GM10847 (cell line): ENCODE data around the gene ADGRL3.

Source experiments
- POLR2A ChIP-seq: IDR thresholded peaks from 2 replicates; pipeline ENCODE4 v1.6.1; 2011; ENCODE audit not compliant: insufficient read length; ENCODE audit errors: extremely low read depth

Gene ADGRL3

DNA sequence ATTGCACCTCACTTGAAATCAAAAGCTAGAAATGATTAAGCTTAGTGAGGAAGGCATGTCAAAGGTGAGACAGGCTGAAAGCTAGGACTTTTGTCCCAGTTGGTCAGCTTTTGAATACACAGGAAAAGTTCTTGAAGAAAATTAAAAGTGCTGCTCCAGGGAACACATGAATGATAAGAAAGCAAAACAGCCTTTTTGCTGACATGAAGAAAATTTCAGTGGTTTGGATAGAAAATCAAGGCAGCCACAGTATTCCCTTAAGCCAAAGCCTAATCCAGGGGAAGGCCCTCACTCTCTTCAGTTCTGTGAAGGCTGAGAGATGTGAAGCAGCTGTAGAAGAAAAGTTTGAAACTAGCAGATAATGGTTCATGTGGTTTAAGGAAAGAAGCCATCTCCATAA lies 150.8 kb downstream of the ADGRL3 start:
- TF ChIP-seq POLR2A: no peak

DNA sequence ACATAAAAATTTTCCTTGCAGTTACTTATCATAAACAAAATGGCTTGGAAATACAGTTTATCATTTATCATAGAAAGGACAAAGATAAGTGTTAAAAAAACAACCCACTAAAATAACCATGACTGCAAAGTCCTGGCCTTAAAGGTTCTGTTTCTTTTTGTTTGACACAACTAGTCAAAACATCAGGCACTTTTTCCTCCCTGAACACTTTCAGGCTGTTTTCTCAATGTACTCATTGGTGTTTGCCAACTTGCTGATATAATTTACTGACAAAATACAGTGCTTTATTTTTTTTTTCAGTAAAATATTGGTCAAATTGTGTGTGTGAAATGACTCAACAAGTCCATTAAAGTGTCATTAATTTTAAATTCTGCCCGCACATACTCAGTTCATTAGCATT lies 156.6 kb downstream of the ADGRL3 start:
- no peak for TF ChIP-seq POLR2A

DNA sequence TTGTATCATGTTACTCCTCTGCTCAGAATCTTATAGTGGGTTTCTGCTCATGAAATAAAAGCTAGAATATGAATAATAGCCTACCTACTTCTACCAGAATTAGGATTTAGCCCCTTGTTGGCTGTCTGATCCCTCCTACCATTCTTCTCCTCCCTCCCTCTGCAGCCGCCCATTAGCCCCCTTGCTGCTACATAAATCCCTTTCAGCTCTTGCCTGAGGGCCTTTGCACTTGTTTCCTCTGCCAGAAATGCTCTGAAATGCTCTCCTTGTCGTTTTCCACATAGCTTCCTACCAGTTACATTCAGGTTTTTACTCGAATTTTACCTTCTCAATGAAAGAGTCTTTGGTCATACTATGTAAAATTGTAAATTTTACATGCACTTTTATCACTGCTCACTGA lies 159.2 kb downstream of the ADGRL3 start:
- TF ChIP-seq POLR2A: no peak

DNA sequence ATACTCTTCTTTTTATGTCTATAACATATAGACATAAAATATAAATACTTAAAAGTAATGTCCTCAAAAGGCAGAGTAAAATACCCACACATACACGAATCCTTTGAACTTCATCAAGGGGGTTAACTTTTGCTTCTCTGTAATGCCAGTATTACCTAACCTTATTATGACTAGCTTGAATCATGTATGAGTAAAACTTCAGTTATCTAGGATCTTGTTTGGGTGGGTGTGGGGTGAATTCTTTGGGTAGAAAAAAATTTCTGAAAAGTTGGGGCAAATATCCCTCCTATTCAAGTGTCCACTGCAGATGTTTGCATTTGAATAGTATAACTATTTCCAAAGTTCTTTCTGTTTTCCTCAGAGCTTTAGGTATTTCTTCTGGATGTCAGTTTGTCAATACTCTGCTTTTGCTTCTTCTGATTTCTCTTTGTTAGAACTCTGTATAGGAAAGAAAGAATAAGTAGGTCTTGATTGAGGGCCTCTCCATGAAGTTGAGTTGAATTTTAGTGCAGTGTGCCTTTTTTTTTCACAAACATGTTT lies 173.8 kb downstream of the ADGRL3 start:
- no peak for TF ChIP-seq POLR2A

DNA sequence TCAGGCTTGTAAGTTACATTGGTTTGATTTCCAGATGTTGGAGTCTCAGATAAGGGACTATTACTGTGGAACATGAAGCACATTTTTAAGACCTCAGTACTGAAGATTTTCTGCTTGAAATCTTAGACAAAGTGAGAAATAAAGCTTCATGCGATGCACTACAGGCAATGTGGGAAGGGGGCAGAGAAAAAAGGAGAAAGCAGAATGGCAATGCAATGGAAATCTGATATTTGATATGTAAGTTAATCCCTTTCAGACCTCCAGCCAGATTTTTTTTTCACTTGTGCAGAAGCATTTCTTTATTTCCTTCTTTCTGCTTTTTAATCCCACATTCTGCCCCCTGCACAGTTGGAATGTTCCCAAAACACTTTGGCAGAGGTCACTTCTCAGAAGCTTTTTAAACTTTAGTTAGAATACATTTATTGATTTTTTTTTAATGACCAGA lies 174.3 kb downstream of the ADGRL3 start:
- TF ChIP-seq POLR2A: no peak

DNA sequence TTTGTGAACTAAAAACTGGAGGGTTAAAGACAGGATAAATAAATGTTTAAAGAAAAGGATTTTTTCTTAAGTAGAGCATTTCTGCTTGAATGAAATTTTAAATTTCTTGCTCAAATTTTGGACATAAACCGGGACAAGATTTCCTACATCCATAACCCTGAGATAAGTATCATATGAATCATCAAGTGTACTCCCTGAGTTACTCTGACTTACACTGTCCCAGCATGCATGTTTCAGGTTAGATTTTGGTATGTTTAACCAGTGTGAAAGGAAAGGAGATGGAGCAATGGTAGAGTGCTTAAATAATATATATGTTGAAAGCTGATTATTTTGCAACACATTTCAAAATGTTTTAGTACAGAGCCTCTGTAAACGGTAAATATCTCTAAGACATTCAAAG lies 175.2 kb downstream of the ADGRL3 start:
- no peak for TF ChIP-seq POLR2A

DNA sequence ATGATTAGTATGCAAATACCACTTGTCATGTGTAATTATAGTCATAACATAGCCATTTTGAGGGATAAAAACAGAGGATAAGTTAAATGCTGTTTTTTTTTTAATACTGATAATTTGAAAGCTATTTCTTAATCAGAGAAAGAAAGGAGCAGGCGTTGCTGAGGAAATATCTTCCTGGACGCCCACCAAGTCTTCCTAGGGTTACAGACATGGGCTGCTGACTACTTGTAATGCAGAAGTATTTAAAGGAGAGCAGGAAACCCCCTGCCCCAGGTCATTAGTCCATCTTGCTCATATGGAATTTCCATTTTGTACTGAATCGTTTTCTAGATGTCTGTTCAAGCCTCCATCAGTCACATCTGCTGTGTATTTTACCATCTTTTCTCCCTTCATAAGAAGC lies 176.2 kb downstream of the ADGRL3 start:
- no peak for TF ChIP-seq POLR2A

DNA sequence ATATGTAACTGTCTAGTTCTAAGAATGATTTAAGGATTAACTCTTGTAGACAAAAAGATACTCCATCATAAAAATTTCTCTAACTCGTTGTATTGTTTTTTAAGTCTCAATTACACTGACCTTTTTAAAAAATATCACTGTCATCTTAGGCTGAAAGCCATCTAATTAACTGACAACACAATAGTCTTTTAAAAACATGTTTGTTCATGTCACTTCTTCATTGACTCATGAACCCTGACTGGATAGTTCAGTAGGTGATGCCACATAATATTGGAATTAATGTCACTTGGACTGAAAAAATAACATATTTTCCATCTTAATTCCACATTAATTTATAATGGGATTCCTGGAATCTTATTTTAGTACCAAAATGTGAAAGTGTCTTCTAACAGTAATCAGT lies 179.3 kb downstream of the ADGRL3 start:
- TF ChIP-seq POLR2A: no peak

DNA sequence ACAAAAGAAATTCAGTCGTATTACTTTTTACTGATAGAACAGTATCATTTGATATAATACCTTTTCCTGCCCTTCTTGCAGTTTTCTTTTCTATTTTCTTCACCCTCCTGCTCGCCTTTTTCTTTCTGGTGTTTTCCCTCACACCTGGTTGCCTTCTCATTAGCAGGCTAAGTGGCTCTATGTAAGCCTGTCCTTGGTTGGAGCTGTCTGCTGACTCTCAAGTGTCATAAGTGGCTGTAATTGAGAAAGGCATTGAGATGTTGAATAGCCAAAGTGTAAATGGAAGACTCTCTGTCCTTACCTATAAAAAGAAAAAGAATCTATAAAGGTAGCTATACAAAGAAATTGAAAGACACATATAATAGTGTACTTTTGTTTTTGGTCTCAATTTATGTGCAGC lies 180.7 kb downstream of the ADGRL3 start:
- TF ChIP-seq POLR2A: no peak

DNA sequence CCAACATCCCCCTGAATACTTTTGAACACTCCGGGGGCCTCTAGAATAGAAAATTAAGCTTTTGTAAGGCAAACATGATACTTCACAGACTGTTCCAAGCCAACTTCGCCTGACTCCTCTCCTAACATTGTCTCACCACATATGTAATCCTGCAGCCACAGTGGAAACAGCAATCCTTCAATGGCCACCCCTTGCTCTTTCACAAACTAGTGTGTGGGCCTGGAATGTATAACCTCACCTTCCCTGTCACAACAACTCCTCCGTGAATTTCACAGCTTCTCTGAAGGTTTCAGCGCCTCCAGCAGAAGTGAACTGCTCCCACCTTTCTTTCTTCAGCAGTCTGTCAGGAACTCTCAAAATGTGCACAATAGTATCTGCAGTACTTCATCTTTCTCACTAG lies 185.1 kb downstream of the ADGRL3 start:
- TF ChIP-seq POLR2A: no peak

DNA sequence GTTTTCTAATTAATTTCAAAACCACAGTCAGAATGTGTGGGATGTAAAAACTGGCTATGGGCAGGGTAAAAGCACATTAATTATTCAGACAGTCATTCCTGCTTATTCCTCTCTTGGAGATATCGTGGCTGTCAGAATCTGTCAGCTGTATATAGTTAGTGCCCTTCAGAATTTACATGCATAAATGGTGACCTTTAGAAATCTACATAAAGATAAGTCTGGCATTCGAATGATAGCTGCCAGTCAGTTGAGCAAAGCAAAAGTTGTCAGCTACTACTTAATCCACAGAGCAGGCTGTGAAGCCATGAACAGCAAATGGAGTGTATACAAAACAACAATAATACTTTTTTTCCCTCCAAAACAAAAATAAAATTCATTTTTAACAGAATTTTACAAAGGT lies 189.5 kb downstream of the ADGRL3 start:
- no peak for TF ChIP-seq POLR2A

DNA sequence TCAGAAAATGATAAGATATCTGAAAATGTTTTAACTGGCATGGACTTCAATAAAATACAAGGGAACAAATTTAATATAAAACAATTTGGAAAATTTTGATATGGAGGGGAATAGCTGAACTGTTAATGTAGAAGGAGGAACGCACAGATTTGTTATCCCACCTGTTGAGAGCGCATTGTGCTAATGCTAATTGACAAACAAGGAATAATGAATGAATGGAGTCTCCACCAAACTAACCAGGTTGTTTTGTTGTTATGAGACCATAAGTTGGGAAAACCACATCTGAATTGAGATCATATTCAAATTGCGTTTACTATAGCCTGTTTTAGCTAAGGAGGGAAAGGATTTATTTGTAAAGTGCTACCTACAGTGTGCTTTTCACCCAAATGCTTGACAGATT lies 195.6 kb downstream of the ADGRL3 start:
- TF ChIP-seq POLR2A: no peak

DNA sequence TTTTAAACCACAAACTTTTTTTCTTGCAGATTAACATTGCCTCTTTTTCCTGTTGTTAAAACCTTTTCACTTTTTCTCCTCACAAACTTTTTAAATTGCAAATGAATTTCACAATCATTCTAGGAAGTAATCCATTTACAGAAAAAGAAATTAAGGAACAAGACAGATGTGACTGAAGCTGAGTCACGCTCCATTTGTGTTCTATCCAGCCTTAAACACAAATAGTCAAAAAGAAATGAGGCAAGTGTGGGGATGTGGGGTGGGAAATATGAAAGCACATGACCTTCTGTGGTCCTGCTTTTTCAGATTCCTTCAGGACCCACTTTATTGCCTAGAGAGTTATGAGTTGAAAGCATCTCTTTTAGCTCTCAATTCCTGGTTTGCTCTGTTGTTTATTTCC lies 197.0 kb downstream of the ADGRL3 start:
- no peak for TF ChIP-seq POLR2A

DNA sequence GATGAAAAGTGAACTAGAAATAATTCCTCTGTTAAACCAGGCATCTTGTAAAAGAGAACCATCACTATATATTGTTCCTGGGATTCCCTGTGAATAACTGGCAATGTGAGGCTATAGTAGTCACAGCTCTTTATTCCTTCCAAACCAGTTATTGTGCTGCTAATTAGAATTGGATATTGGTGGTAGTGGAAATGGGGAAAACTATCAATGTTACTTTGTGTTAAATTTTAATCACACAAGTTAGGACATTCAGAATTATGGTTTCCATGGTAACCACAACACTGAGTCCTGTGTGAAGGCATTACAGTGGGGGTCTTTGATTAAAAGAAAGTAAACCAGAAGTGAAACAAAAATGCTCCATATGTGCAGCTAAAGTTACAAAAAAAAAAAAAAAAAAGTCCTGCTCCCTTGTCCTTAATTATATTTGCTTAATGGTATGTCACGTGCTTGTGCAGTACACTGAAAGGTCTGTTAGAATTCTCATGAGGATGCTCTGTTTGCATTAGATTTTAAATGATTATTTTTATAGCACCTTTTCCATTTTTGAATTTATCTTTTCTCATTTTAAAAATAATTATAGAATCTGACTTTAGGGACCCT lies 200.4 kb downstream of the ADGRL3 start:
- TF ChIP-seq POLR2A: no peak

DNA sequence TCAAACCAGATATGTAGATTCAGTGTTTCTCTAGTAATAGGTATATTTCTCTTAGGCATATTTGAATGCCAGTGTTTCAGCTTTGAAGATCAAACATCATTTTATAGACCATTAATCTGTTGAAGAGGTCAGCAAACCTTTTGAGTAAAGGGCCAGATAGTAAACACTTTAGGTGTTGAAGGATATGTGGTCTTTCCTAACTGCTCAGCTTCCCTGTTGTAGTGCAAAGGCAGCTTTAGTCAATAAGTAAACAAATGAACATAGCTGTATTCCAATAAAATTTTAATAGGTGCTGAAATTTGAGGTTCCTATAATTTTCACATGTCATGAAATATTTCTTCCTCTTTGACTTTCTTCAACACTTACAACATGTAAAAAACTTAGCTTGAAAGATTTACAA lies 201.6 kb downstream of the ADGRL3 start:
- no peak for TF ChIP-seq POLR2A

DNA sequence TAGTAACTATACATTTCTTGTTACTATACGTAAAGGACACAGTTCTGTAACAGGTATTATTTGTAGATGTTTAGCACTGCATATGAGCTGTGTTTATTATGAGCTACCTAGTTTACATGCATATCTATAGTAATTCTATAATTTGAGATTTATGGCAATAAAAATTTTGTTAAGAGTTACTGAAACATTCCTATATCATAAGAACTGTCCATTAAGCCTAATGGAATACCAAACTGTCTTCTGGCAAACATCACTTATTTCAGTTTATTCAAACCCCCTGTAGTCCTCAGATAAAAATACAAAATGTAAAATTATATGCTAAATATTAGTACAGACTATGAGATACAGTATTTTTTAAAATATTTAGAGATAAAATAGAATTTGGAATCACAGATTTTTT lies 205.2 kb downstream of the ADGRL3 start:
- no peak for TF ChIP-seq POLR2A

DNA sequence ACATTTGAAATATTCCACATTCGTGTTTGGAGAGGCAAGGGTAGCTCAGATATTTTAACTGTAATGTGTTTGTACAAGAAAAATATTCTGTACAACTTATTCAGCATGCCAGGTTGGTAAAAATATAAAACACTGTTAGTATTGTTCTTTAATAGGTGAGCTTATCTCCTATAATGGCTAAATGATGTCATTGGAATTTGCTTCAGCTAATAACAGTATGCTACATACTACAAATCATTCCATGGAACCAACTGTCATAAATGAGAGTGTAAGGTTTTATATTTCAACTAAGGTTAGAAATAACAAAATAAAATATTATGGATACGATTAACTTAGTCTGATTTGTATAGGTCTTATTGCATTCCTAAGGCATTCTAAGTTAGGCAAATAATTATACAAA lies 206.6 kb downstream of the ADGRL3 start:
- TF ChIP-seq POLR2A: no peak

DNA sequence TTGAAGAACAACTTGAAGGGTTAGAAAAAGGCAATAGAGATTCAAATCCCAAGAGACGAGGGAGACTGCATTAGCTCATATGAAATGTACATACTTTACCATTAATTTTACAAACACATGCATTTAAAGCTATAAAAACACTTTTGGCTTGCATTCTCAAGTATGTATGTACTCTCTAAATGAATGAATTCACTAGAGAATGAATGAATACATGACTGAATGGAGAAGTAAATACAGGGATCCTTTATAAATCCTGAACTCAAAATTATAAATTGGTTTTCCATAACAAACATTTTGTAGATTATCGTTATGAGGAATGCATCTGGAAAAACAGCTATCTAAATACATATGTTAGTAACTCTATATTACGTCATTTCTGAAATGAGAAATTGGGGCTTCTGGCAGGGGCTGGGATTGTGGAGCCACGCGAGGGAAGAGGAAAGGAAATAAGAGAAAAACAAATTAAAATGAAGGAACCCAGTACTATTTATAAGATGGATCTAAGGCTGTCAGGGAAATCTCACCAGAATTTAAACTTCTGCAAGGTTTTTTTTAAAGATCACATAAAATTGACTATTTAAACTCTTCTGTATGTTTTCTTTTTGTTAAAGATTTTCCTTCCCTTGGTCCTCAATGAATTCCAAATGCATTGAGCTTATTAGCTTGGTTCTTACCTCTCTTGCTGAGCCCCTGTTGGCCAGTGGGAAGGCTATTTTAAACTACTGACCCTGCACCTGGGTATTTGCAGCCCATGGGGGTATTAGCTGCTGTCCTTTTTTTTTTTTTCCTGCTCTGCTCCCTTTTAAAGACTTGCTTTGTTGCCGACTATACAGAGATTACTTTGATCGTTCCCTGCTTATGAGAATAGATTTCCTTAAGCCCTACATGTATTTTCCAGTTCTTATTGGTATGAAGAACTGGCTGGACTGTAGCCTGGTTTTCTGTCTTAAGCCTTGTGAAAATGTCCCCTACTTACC lies 207.8 kb downstream of the ADGRL3 start:
- TF ChIP-seq POLR2A: no peak
